TTC549 (cell line): Measurements from ENCODE around the gene TMEM255B.
"Not testable (repeated sequence)": the region's sequence is repeated elsewhere in the genome, so short reads cannot be mapped to it uniquely, and the experiment has no call there.

Experiments used
- FAIRE-seq: peaks from 2 replicates; lab custom pipeline; 2012; peaks lifted over from hg19 to GRCh38; lab: Jason Lieb, UNC

The TMEM255B gene

DNA sequence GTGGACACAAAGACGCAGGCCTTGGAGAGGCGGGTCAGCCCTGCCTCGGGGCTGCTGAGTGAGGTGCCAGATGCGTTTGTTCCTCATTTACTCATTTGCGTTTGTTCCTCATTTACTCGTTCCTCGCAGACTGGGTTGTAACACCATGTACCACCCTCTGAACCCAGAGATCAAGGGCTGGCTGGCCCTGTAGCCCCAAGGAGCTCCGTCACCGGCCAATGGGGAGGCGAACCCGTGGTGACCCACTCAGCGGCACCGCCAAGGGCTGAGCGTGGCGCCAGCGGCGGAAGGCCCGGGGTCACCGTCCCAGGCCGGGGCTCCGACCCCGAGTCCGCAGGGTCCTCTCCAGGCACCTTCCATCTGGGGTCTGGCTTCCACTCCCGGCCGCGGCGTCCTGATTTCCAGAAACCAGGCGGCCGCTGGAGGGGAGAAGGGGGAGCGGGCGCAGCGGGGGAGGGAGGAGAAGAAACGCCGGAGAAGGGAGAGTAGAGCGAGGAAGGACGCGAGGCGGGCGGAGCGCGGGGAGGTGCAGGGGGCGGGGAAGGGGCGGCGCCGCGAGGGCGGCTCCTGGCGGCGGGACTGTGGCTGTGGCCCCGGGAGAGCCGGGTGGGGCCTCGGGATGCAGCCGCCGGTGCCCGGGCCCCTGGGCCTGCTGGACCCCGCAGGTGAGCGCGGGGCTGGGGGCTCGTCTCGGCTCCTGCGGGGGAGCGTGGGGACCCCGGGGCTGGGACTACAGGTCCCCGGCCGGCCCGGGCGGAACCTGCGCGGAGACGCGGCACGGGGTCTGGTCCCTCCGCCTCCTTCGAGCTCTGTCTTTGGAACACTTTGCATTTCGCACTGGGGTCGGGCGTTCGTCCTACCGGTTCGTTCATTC is at the start of gene TMEM255B:
TMEM255B (plus strand) TSS at position 576 of the 874 bp plus-strand sequence; CDS start at position 620, 44 bp downstream.
- FAIRE-seq = no peak

- FAIRE-seq = no peak
Observed at GRCh38 chr13:113722921-113723320, 36.1 kb upstream of the TMEM255B start.

- FAIRE-seq = no peak
Observed at GRCh38 chr13:113723410-113724015, 35.5 kb upstream of the TMEM255B start.

- FAIRE-seq = no peak
Observed at GRCh38 chr13:113724016-113724758, 34.8 kb upstream of the TMEM255B start.

- no peak for FAIRE-seq
Observed at GRCh38 chr13:113724780-113725315, 34.2 kb upstream of the TMEM255B start.

GRCh38 chr13:113725329-113726105 is 33.5 kb upstream of the TMEM255B start:
- FAIRE-seq = not testable (repeated sequence)

- FAIRE-seq = not testable (repeated sequence)
Observed at GRCh38 chr13:113726106-113726821, 32.8 kb upstream of the TMEM255B start.

DNA sequence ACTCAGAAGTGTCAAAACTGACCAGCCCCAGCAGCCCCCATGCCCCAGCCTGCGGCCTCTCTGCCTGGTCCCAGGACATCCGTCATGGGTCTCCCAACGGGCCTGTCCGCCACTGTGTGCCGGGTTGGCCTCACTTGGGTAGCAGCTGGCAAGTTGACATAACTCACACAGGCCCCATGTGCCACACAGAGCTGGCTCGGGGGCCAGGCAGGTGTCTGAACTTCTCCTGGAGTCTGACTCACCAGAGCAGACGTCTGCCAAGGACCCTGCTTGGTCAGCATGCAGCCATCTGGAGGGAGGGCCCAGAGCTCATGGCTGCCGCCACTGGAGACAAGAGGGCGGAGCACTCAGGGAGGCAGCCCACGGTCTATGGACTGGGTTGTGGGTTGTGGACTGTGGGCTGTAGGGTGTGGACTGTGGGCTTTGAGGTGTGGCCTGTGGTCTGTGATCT is 32.0 kb upstream of the TMEM255B start:
- FAIRE-seq = no peak

GRCh38 chr13:113728571-113729054 is 30.4 kb upstream of the TMEM255B start:
- no peak for FAIRE-seq

- FAIRE-seq = no peak
Observed at GRCh38 chr13:113729187-113730019, 29.6 kb upstream of the TMEM255B start.

GRCh38 chr13:113730258-113730691 is 28.8 kb upstream of the TMEM255B start:
- FAIRE-seq = no peak

DNA sequence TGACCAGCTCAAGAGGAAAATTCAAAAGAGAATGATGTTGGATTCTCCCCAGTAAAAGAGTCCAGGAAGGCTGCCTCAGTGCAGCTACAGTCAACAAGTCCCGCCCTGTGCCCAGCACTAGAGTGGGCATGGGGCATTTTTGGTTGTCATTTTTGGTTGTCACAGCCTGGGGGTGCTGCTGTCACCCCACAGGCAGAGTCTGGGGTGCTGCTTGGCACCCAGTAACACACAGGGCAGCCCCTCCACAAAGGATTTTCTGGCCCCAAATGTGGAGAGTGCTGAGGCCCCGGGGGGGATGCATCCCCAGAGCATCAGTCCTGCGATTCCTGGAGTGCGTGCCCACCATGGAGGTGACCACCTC is 28.2 kb upstream of the TMEM255B start:
- FAIRE-seq = no peak

DNA sequence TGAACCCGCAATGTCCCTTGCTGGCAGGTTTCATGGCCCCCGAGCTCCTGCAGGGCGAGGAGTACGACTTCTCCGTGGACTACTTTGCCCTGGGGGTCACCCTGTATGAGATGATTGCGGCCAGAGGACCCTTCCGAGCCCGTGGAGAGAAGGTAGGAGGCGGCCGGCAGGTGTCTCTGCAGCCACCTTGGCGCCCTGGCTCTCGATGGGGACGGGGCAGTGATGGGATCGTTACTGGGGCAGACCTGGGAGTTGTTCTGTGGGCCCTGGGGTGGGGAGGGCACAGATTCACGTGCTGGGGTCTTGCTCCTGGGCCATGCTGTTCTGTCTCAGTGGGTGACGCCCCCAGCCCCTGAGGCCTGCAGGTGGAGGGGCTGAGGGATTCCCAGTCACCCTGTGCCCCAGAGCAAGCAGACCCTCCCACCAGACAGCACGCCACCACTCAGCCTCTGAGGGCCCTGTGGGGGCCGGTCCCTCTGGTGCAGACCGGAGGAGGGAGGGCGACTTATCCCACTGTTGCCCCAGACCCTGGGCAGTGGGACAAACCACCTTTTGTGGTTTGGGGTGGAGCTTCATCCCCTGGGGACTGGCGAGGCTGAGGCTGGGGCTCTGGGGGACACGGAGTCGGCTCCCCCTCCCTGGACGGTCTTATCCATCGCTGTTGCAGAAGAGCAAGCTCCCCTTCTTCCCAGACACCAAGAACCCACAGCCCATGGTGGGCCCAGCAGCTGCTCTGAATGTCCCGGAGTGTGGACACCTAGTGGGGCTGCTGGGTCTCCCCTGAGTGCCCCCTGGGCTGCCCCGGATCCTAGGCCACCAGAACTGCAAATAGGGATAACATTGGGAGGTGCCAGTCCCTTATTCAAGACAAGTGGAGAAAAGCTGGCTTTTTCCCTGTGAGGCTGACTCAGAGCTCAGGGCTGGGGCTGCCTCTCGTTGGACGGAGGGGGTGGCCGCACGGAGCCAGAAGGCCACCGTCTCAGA is 27.5 kb upstream of the TMEM255B start:
- no peak for FAIRE-seq

DNA sequence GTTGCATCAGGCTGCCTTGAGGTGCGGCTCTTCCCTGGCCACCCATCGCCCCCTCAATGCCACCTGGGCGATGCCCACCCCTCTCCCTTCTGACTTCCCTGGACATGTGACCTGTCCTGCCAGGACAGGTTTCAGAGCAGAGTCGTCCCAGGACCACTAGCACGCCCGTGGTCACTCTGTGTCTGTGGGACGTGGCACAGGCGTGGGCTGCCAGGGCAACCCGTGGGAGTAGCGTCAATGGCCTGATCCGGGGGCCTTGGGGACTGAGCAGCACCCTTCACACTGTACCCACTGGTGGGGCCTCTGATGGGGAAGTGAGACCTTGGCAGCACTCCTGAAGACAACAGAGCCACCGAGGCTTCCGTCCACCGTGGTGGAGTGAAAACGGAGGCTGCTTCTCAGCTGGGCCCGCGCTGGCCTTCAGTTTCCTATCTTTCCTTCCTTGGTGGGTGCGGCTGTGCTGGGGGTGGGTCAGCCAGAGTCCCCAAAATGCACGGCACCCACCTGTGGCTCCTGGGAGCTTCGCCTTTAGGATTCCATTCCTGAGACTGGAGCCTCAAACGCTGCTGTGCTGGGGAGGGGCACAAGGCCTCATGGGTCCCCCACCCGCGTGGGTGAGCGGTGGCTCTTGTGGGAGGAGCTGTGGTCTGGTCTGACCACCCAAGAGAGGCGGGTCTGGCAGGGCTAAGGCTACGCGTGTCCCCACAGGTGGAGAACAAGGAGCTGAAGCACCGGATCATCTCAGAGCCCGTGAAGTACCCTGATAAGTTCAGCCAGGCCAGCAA is 26.7 kb upstream of the TMEM255B start:
- no peak for FAIRE-seq

GRCh38 chr13:113732961-113733950 is 25.8 kb upstream of the TMEM255B start:
- no peak for FAIRE-seq

GRCh38 chr13:113734099-113734825 is 24.8 kb upstream of the TMEM255B start:
- no peak for FAIRE-seq
